HT-29 (cell line): ENCODE data around the gene SLC25A6. TPM values are rescaled to one million over a fixed set of nuclear protein-coding genes. Genes with fewer than 3 reads are reported as not detected.
A peak's percentile ranks its signal among the peaks of the same experiment; 100 is the strongest.
"Not testable (repeated sequence)": the region's sequence is repeated elsewhere in the genome, so short reads cannot be mapped to it uniquely, and the experiment has no call there.

Source experiments
- DNase-seq: peaks from one replicate; pipeline ENCODE4 v3.0.0-alpha.2; 2015; ENCODE audit warnings: low spot score
- total RNA-seq: library from RNA; depleted of rRNA; stranded (reverse); fragments of >200 nt; shearing (Covaris generic); gene quantifications from 2 replicates; pipeline ENCODE4 v1.2.3, GENCODE V29; 2014

Gene SLC25A6
- total RNA-seq, 1 experiment from 2014 or later = 299 TPM

- no peak for DNase-seq
These were observed 24.4 kb upstream of the SLC25A6 start for GRCh38 chrX:1416327-1416784.

GRCh38 chrX:1412551-1413161, 20.7 kb upstream of the SLC25A6 start:
- no peak for DNase-seq

- no peak for DNase-seq
These were observed 19.4 kb upstream of the SLC25A6 start for GRCh38 chrX:1411326-1411725.

GRCh38 chrX:1407035-1407434, 15.1 kb upstream of the SLC25A6 start:
- no peak for DNase-seq

GRCh38 chrX:1405769-1406168, 13.9 kb upstream of the SLC25A6 start:
- DNase-seq = not testable (repeated sequence)

- not testable (repeated sequence) for DNase-seq
These were observed 12.0 kb upstream of the SLC25A6 start for GRCh38 chrX:1403867-1404266.

- DNase-seq = no peak
These were observed 11.3 kb upstream of the SLC25A6 start for GRCh38 chrX:1403228-1403627.

GRCh38 chrX:1401611-1402430, 9.9 kb upstream of the SLC25A6 start:
- DNase-seq = no peak

GRCh38 chrX:1400742-1401471, 9.0 kb upstream of the SLC25A6 start:
- no peak for DNase-seq

GRCh38 chrX:1400049-1400448, 8.1 kb upstream of the SLC25A6 start:
- DNase-seq = no peak

GRCh38 chrX:1398431-1399340, 6.8 kb upstream of the SLC25A6 start:
- DNase-seq = no peak

GRCh38 chrX:1397441-1398270, 5.7 kb upstream of the SLC25A6 start:
- no peak for DNase-seq

- no peak for DNase-seq
These were observed 5.1 kb upstream of the SLC25A6 start for GRCh38 chrX:1397001-1397400.

GRCh38 chrX:1395646-1396216, 3.8 kb upstream of the SLC25A6 start:
- DNase-seq = no peak

GRCh38 chrX:1394731-1395501, 3.0 kb upstream of the SLC25A6 start:
- DNase-seq = no peak

- DNase-seq = no peak
These were observed 2.1 kb upstream of the SLC25A6 start for GRCh38 chrX:1393871-1394615.

GRCh38 chrX:1392376-1393068, 609 bp upstream of the SLC25A6 start:
- peak; percentile 56 for DNase-seq

GRCh38 chrX:1391370-1391706, 575 bp downstream of the SLC25A6 start:
- peak; percentile 73 for DNase-seq
